Measurements from ENCODE around the gene AFF1. TPM values are rescaled to one million over a fixed set of nuclear protein-coding genes. Genes with fewer than 3 reads are reported as not detected.

The AFF1 gene
- total RNA-seq, 3 donors from 2014 or later: 20.0 to 35.5 (median 26.5) TPM

- Mint-ChIP-seq H3K4me3 (no peak overlapping the region), H3K27me3 (ENCODE audit: low read depth) (no peaks in the 10 kb centered on the region), H3K9me3 (no peaks in the 10 kb centered on the region), H3K36me3 (ENCODE audit: insufficient read depth) (peaks cover 33% of the 10 kb centered on the region), H3K4me1 (ENCODE audit: low read depth) (peaks cover 57% of the 10 kb centered on the region)
- ATAC-seq (no peak), DNase-seq (no peak)
Measured at GRCh38 chr4:87097075-87097474, 162.3 kb downstream of the AFF1 start.

- Mint-ChIP-seq H3K4me1 (ENCODE audit: low read depth) (peaks cover 58% of the 10 kb centered on the region), H3K27me3 (ENCODE audit: low read depth) (no peaks in the 10 kb centered on the region), H3K9me3 (no peaks in the 10 kb centered on the region), H3K4me3 (no peak overlapping the region), H3K36me3 (ENCODE audit: insufficient read depth) (peaks cover 25% of the 10 kb centered on the region)
- DNase-seq: no peak
- no peak for ATAC-seq
Measured at GRCh38 chr4:87100168-87100567, 165.4 kb downstream of the AFF1 start.

- peaks cover 65% of the 10 kb centered on the region for H3K4me1 Mint-ChIP-seq (ENCODE audit: low read depth)
Measured at GRCh38 chr4:87101543-87102199, 166.9 kb downstream of the AFF1 start.

GRCh38 chr4:87103086-87103485 lies 168.3 kb downstream of the AFF1 start:
- Mint-ChIP-seq H3K4me1 (ENCODE audit: low read depth) (peaks cover 69% of the 10 kb centered on the region), H3K4me3 (peak overlapping the region; percentile 15), H3K27me3 (ENCODE audit: low read depth) (no peaks in the 10 kb centered on the region), H3K9me3 (no peaks in the 10 kb centered on the region), H3K36me3 (ENCODE audit: insufficient read depth) (peaks cover 21% of the 10 kb centered on the region)
- DNase-seq (no peak), ATAC-seq (no peak)

More at GRCh38 chr4:87101543-87102199, 166.9 kb downstream of the AFF1 start:
- no peak for DNase-seq
- no peaks in the 10 kb centered on the region for H3K9me3 Mint-ChIP-seq
- peaks cover 22% of the 10 kb centered on the region for H3K36me3 Mint-ChIP-seq (ENCODE audit: insufficient read depth)
- ATAC-seq: no peak
- H3K27me3 Mint-ChIP-seq (ENCODE audit: low read depth): no peaks in the 10 kb centered on the region
- no peak overlapping the region for H3K4me3 Mint-ChIP-seq

- Mint-ChIP-seq H3K27me3 (ENCODE audit: low read depth) (no peaks in the 10 kb centered on the region), H3K36me3 (ENCODE audit: insufficient read depth) (peaks cover 26% of the 10 kb centered on the region), H3K4me1 (ENCODE audit: low read depth) (peaks cover 66% of the 10 kb centered on the region), H3K4me3 (peak overlapping the region; percentile 15), H3K9me3 (no peaks in the 10 kb centered on the region)
- DNase-seq (no peak), ATAC-seq (peak; percentile 71 to 75)
Measured at GRCh38 chr4:87103691-87104187, 168.9 kb downstream of the AFF1 start.

- no peak for DNase-seq
- Mint-ChIP-seq H3K4me3 (no peak overlapping the region), H3K4me1 (ENCODE audit: low read depth) (peaks cover 64% of the 10 kb centered on the region), H3K36me3 (ENCODE audit: insufficient read depth) (peaks cover 34% of the 10 kb centered on the region), H3K27me3 (ENCODE audit: low read depth) (no peaks in the 10 kb centered on the region), H3K9me3 (no peaks in the 10 kb centered on the region)
- ATAC-seq: no peak
Measured at GRCh38 chr4:87105101-87105845, 170.5 kb downstream of the AFF1 start.

- Mint-ChIP-seq H3K27me3 (ENCODE audit: low read depth) (no peaks in the 10 kb centered on the region), H3K36me3 (ENCODE audit: insufficient read depth) (peaks cover 30% of the 10 kb centered on the region), H3K4me1 (ENCODE audit: low read depth) (peaks cover 52% of the 10 kb centered on the region), H3K9me3 (no peaks in the 10 kb centered on the region), H3K4me3 (no peak overlapping the region)
- DNase-seq (no peak), ATAC-seq (peak in 1 of 2 donors; percentile 39)
Measured at GRCh38 chr4:87108142-87108546, 173.3 kb downstream of the AFF1 start.

GRCh38 chr4:87109121-87109520 lies 174.3 kb downstream of the AFF1 start:
- Mint-ChIP-seq H3K4me1 (ENCODE audit: low read depth) (peaks cover 44% of the 10 kb centered on the region), H3K36me3 (ENCODE audit: insufficient read depth) (peaks cover 30% of the 10 kb centered on the region), H3K4me3 (no peak overlapping the region), H3K9me3 (no peaks in the 10 kb centered on the region), H3K27me3 (ENCODE audit: low read depth) (no peaks in the 10 kb centered on the region)
- DNase-seq (no peak), ATAC-seq (no peak)

GRCh38 chr4:87109945-87110344 lies 175.1 kb downstream of the AFF1 start:
- ATAC-seq (no peak), DNase-seq (no peak)
- H3K9me3 Mint-ChIP-seq: no peaks in the 10 kb centered on the region
- H3K4me3 Mint-ChIP-seq: no peak overlapping the region
- H3K27me3 Mint-ChIP-seq (ENCODE audit: low read depth): no peaks in the 10 kb centered on the region
- H3K36me3 Mint-ChIP-seq (ENCODE audit: insufficient read depth): peaks cover 30% of the 10 kb centered on the region
- peaks cover 36% of the 10 kb centered on the region for H3K4me1 Mint-ChIP-seq (ENCODE audit: low read depth)

- Mint-ChIP-seq H3K9me3 (no peaks in the 10 kb centered on the region), H3K4me1 (ENCODE audit: low read depth) (peaks cover 21% of the 10 kb centered on the region), H3K27me3 (ENCODE audit: low read depth) (no peaks in the 10 kb centered on the region), H3K4me3 (no peak overlapping the region), H3K36me3 (ENCODE audit: insufficient read depth) (peaks cover 42% of the 10 kb centered on the region)
- DNase-seq (no peak), ATAC-seq (no peak)
Measured at GRCh38 chr4:87112063-87112462, 177.3 kb downstream of the AFF1 start.

GRCh38 chr4:87114245-87115062 lies 179.6 kb downstream of the AFF1 start:
- no peak overlapping the region for H3K4me3 Mint-ChIP-seq
- H3K36me3 Mint-ChIP-seq (ENCODE audit: insufficient read depth): peaks cover 32% of the 10 kb centered on the region
- H3K9me3 Mint-ChIP-seq: no peaks in the 10 kb centered on the region
- ATAC-seq (no peak), DNase-seq (no peak)
- no peaks in the 10 kb centered on the region for H3K27me3 Mint-ChIP-seq (ENCODE audit: low read depth)
- H3K4me1 Mint-ChIP-seq (ENCODE audit: low read depth): peaks cover 8% of the 10 kb centered on the region

GRCh38 chr4:87116231-87116630 lies 181.4 kb downstream of the AFF1 start:
- no peak for ATAC-seq
- Mint-ChIP-seq H3K9me3 (no peaks in the 10 kb centered on the region), H3K4me3 (no peak overlapping the region), H3K36me3 (ENCODE audit: insufficient read depth) (peaks cover 42% of the 10 kb centered on the region), H3K4me1 (ENCODE audit: low read depth) (peaks cover 14% of the 10 kb centered on the region), H3K27me3 (ENCODE audit: low read depth) (no peaks in the 10 kb centered on the region)
- DNase-seq: no peak

GRCh38 chr4:87117051-87117731 lies 182.4 kb downstream of the AFF1 start:
- peaks cover 40% of the 10 kb centered on the region for H3K36me3 Mint-ChIP-seq (ENCODE audit: insufficient read depth)
- no peak overlapping the region for H3K4me3 Mint-ChIP-seq
- no peak for ATAC-seq

GRCh38 chr4:87117732-87118075 lies 182.9 kb downstream of the AFF1 start:
- no peak for DNase-seq
- no peaks in the 10 kb centered on the region for H3K27me3 Mint-ChIP-seq (ENCODE audit: low read depth)
- peaks cover 20% of the 10 kb centered on the region for H3K4me1 Mint-ChIP-seq (ENCODE audit: low read depth)
- peaks cover 38% of the 10 kb centered on the region for H3K36me3 Mint-ChIP-seq (ENCODE audit: insufficient read depth)
- H3K9me3 Mint-ChIP-seq: no peaks in the 10 kb centered on the region
- no peak overlapping the region for H3K4me3 Mint-ChIP-seq
- no peak for ATAC-seq

More at GRCh38 chr4:87117051-87117731, 182.4 kb downstream of the AFF1 start:
- Mint-ChIP-seq H3K4me1 (ENCODE audit: low read depth) (peaks cover 20% of the 10 kb centered on the region), H3K9me3 (no peaks in the 10 kb centered on the region), H3K27me3 (ENCODE audit: low read depth) (no peaks in the 10 kb centered on the region)
- no peak for DNase-seq
